ENCODE results near the gene BOK.

Gene BOK

DNA sequence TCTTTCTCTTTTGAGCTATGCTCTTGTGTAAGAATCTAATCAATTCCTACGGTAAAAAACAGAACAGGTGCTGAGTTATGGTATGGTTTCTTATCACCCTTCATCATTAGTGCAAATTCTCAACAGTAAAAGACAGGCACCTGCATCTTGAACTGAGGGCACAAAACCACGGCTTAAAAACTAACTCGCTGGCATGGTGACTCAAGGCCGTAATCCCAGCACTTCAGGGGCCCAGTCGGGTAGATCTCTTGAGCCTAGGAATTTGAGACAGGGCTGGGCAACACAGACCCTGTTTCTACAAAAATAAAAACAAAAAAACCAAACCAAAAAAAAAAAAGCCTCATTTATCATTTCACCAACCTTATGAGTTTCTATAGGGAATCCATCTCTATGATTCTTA, 45.1 kb downstream of the BOK start:
- TF ChIP-seq, protein P1, sequence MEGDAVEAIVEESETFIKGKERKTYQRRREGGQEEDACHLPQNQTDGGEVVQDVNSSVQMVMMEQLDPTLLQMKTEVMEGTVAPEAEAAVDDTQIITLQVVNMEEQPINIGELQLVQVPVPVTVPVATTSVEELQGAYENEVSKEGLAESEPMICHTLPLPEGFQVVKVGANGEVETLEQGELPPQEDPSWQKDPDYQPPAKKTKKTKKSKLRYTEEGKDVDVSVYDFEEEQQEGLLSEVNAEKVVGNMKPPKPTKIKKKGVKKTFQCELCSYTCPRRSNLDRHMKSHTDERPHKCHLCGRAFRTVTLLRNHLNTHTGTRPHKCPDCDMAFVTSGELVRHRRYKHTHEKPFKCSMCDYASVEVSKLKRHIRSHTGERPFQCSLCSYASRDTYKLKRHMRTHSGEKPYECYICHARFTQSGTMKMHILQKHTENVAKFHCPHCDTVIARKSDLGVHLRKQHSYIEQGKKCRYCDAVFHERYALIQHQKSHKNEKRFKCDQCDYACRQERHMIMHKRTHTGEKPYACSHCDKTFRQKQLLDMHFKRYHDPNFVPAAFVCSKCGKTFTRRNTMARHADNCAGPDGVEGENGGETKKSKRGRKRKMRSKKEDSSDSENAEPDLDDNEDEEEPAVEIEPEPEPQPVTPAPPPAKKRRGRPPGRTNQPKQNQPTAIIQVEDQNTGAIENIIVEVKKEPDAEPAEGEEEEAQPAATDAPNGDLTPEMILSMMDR (IDR thresholded peaks at IDR 0.05; ENCODE audit: control insufficient read depth, insufficient read depth, low read depth, low read length, missing control alignments): no peak
- no peak overlapping the region for H3K4me3 ChIP-seq (ENCODE audit: control insufficient read depth, low read depth, low read length)
- DNase-seq (ENCODE audit: low read depth): no peak

GRCh38 chr2:241606186-241606585, 47.6 kb downstream of the BOK start:
- DNase-seq (ENCODE audit: low read depth): no peak
- TF ChIP-seq, protein P1 (IDR thresholded peaks at IDR 0.05; ENCODE audit: control insufficient read depth, insufficient read depth, low read depth, low read length, missing control alignments): no peak
- no peak overlapping the region for H3K4me3 ChIP-seq (ENCODE audit: control insufficient read depth, low read depth, low read length)

- TF ChIP-seq, protein P1 (IDR thresholded peaks at IDR 0.05; ENCODE audit: control insufficient read depth, insufficient read depth, low read depth, low read length, missing control alignments): no peak
- H3K4me3 ChIP-seq (ENCODE audit: control insufficient read depth, low read depth, low read length): no peak overlapping the region
- no peak for DNase-seq (ENCODE audit: low read depth)
Measured at GRCh38 chr2:241607162-241607885, 48.8 kb downstream of the BOK start.

- DNase-seq (ENCODE audit: low read depth): no peak
- TF ChIP-seq, protein P1 (IDR thresholded peaks at IDR 0.05; ENCODE audit: control insufficient read depth, insufficient read depth, low read depth, low read length, missing control alignments): no peak
- H3K4me3 ChIP-seq (ENCODE audit: control insufficient read depth, low read depth, low read length): no peak overlapping the region
Measured at GRCh38 chr2:241608881-241609280, 50.3 kb downstream of the BOK start.

- peak overlapping the region; percentile 37 for H3K4me3 ChIP-seq (ENCODE audit: control insufficient read depth, low read depth, low read length)
- TF ChIP-seq, protein P1 (IDR thresholded peaks at IDR 0.05; ENCODE audit: control insufficient read depth, insufficient read depth, low read depth, low read length, missing control alignments): peak; percentile 49
- DNase-seq (ENCODE audit: low read depth): peak; percentile 11
Measured at GRCh38 chr2:241609859-241610793, 51.6 kb downstream of the BOK start.

- H3K4me3 ChIP-seq (ENCODE audit: control insufficient read depth, low read depth, low read length): no peak overlapping the region
- no peak for DNase-seq (ENCODE audit: low read depth)
- TF ChIP-seq, protein P1 (IDR thresholded peaks at IDR 0.05; ENCODE audit: control insufficient read depth, insufficient read depth, low read depth, low read length, missing control alignments): no peak
Measured at GRCh38 chr2:241611062-241611461, 52.5 kb downstream of the BOK start.

Data from AG09309 (cell line).